ENCODE data around the gene AHR.
"Not testable (repeated sequence)": the region's sequence is repeated elsewhere in the genome, so short reads cannot be mapped to it uniquely, and the experiment has no call there.

The AHR gene

DNA sequence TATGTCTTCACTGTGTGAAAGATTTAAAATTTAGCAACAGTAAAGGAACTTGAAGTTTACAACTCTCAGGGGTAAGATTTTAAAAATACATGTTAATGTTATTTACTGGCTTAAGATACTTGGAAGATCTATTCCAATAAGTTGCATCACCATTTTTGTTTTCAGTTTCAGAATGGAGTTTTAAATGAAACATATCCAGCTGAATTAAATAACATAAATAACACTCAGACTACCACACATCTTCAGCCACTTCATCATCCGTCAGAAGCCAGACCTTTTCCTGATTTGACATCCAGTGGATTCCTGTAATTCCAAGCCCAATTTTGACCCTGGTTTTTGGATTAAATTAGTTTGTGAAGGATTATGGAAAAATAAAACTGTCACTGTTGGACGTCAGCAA is 44.3 kb downstream of the AHR start:
- no peak for DNase-seq

DNA sequence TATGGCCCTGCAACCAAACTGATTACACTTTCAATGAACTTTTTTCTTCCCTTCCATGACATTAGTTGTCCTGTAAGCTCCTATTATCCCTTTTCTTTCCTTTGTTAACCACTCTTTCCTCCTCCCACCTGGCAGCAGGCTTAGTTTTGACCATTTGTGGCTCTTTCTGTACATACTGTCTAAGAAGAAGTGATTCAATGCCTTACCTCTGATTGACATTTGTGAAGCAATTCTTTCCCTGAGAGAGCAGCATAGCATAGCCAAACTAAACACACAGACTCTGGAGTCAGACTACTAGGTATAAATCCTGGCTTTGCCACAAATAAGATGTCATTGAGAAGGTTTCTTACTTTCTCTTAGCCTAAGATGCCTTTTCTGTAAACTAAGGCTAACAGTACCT is 48.9 kb downstream of the AHR start:
- DNase-seq: no peak

GRCh38 chr7:17348932-17349331 is 50.5 kb downstream of the AHR start:
- DNase-seq: not testable (repeated sequence)

DNA sequence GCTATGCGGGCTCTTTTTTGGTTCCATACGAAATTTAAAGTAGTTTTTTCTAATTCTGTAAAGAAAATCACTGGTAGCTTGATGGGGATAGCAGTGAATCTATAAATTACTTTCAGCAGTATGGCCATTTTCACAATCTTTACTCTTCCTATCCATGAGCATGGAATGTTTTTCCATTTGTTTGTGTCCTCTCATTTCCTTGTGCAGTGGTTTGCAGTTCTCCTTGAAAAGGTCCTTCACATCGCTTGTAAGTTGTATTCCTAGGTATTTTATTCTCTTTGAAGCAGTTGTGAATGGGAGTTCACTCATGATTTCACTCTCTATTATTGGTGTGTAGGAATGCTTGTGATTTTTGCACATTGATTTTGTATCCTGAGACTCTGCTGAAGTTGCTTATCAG is 51.9 kb downstream of the AHR start:
- DNase-seq: not testable (repeated sequence)

GRCh38 chr7:17353650-17354419 is 55.4 kb downstream of the AHR start:
- not testable (repeated sequence) for DNase-seq

DNA sequence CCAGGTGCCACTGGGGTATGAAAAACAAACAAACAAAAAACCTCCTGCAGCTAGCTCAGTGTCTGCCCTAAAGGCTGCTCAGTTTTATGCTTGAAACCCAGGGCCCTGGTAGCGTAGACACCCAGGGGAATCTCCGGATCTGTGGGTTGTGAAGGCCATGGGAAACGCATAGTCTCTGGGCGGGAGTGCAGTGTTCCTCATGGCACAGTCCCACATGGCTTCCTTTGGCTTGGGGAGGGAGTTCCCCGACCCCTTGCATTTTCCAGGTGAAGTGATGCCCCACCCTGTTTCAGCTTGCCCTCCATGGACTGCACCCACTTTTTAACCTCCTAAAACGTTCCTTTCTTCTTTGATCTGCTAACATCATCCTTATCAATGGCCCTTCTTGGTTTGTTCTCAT is 56.0 kb downstream of the AHR start:
- DNase-seq: no peak

DNA sequence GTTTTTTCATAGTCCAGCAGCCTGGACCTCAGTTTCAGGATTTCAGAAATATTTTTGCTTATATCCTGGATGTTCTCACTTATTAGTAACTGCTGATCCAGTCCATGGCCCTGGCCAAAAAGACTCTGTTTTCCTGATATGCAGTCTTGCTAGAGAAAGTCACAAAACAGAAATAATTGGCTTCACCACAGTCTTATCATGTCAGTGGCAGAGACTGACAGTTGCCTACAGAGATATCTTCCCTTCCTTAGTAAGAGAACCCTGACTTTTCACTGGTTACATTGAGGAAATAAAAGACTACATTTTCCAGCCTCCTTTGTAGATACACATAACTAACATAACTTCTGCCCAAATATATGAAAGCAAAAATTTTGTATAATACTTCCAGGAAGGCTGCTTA is 56.6 kb downstream of the AHR start:
- no peak for DNase-seq

DNA sequence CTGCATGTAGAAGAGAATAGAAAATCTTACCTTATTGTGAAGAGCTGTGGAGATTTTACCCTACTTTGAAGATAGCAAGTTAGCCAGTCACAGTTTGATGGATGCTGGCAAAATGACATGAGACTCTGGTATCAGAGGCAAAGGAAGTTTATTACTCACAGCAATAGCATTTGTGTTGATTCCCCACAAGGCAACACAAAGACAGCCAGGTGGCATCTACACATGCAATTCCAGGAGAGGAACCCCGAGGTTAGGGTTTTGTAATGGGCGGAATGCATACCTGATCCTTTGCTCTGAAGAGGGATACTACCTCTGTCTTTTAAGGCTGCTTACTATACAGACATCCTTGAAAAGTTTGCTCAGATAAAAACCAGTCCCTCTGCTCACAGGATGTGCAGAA is 59.5 kb downstream of the AHR start:
- DNase-seq: no peak

GRCh38 chr7:17359610-17360009 is 61.2 kb downstream of the AHR start:
- no peak for DNase-seq

- DNase-seq: no peak
Observed at GRCh38 chr7:17362439-17363105, 64.1 kb downstream of the AHR start.

DNA sequence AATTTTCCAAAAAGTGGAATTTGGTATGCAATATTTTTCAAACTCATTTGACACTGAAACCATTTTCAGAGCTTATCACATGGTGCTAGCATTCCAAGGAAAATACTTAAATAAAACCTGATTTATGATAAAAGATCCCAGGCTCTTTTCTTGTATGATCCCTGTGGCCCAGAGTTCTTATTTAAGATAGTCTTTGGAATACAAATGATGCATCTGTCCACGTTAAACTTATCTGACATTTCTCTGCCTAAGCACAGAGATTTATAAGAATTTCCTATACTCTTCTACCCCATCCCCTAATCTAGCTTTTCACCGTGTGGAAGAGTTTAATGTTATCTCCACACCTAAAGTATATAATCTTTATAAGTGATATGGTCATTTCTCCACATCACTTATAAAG is 66.2 kb downstream of the AHR start:
- DNase-seq: no peak

DNA sequence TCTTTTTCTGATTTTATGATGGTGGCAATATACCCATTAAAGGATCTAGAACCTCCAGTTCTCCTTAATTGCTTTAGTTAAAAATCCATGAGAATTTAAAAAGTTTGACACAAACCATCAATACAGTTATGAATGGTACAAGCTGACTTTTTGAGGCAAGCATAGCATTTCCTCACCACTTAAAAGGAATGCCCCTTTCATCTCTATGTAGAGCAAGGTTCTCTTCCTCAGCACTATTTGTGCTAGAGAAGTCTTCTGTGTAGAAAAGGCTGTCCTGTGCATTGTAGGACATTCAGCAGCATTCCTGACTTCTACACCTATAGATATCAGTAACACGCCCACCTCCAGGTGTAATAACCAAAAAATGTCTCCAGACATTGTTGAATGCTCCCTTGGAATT is 67.3 kb downstream of the AHR start:
- DNase-seq: no peak

- DNase-seq: no peak
Observed at GRCh38 chr7:17367502-17367901, 69.0 kb downstream of the AHR start.

DNA sequence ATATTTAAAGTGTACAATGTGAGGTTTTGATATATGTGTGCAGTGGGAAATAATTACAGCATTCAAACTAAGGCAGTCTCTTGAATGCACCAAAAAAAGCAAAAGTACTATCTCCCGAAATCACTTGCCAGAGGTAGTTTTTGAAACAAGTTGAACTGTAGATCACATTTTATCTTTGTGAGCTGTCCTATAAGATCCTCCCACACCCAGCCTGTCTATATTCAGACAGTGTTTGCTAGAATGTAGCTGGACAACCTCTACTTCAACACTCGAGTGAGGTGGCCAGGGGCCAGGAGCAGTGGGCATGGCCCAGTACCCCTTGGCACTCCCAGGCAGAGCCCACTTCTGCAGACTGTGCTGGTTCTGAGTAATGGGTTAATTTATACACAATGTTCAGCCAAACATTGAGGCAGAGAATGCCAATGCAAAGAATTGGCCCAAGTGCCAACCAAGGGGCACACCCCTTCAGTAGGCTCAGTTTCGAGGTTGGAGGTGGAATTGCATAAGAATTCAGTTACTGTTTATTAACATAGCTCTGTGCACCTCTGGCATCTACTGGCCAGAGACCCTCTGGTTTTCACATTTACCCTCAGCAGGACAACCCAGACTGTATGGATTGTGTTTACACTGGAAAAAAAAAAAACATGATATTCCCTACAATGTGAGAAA is 70.5 kb downstream of the AHR start:
- DNase-seq: no peak

- peak; percentile 10 for DNase-seq
Observed at GRCh38 chr7:17369691-17370426, 71.4 kb downstream of the AHR start.

DNA sequence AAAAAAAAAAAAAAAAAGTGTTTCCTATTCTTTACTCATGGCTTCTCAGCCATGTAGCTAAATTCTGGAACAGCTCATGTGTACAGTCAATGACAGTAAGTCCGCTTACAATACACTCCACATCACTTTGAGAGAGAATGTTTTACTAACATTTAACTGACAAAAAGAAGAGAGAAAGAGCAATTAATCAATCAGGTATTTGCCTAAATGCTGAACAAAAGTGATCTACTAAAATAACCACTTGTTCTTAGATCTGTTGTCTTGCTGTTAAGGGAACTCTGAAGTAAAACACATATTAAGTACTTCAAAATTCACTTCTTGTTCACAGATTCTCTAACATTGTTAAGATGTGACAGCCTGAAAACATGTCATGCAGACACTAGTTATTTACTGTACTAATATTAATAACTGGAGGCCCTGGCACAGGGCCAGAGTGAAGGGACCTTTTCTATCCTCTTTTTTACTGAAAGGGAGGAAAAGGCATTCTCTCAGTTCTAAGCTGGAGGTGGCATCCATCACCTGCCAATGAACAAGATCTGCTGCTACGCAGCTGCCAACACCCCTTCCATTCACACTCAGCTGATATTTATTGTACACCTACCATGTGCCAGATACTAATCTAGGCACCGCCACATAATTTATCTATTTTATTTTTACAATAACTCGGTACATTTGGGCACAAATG is 72.6 kb downstream of the AHR start:
- no peak for DNase-seq

GRCh38 chr7:17371671-17372524 is 73.4 kb downstream of the AHR start:
- peak; percentile 61 for DNase-seq

DNA sequence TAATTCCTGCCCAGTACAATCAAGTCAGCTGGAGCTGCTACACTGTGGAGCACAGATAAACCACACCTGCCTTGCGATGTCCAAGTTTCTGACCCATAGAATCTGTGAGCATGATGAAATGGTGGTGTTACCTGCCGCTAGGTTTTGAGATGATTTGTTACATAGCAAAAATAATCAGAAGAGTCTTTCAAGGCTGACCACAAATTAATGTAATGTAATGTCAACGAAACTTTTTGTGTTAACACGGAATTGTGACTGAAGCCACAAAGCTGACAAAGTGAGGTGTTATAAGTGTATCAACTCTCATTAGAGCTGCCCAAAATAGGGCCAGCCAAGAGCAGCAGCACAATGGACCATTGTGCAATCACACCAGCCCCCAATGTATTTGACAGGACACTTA is 75.7 kb downstream of the AHR start:
- no peak for DNase-seq

DNA sequence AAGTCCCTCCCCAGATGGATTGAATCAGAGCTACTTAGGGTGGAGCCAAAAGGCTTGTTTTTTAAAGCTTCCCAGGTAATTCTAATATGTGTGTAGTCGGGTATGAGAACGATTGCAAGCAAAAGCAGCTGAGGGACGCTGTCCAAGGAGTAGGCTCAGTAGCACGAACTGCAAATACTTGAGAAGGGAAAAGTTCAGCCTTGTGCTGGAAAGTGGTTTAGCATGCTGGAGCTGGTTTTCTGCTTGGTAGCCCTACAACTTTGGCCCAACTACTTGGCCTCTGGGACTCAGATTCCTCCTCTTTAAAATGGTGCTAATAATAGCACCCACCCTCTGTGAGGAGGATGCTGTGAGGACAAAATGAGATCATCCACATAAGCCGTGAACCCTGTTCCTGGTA is 76.2 kb downstream of the AHR start:
- DNase-seq: no peak

GRCh38 chr7:17376595-17376994 is 78.1 kb downstream of the AHR start:
- DNase-seq: no peak

DNA sequence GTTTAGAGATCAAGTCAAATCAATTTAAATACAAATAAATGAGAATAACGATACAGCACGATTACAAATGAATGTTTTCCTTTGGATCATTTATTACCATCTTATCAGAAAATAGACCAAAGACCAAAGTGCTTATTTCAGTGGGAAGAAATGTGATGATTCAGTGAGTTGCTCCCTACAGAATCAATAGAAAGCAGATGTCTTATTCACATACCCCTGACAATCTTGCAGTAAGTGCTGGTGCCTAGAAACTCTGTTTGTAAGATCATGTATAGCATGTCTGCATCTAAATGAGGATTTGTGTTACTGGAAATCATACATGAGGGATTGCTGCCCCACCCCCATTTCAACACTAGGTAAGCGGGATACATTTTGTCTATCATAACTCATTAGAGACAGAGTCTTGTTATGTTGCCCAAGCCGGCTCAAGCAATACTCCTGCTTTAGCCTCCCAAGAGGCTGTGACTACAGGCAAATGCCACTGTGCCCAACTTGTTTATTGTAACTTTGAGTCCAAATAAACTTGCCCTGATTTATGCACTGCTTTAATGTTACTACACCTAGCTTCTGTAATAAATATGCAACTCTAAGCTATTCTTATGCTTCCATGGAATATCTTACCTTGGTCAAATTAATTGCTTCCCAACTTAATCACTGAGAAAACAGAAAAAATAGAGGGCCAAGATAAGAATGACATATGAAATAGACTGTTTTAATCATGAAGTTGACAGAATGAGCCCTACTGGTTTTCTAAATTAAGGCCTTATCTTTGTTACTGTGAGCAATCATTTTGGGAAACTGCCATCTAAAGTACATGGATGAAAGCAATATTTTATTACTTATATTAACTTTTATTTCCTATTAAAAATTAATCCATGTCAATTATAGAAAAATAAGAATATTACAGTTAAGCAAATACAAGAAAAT is 82.5 kb downstream of the AHR start:
- DNase-seq: no peak
